Gastrocnemius medialis (tissue), 4 donors: ENCODE results near the gene DTD1. TPM values are rescaled to one million over a fixed set of nuclear protein-coding genes. Genes with fewer than 3 reads are reported as not detected.

ENCODE experiments used
- ATAC-seq, 2 donors: fragments of 150-250 bp; one replicate each; pipeline ENCODE4 v1.9.1; 2016
- DNase-seq, 2 donors: peaks; one replicate each; pipeline ENCODE4 v3.0.0-alpha.2; 2019
- H3K27ac ChIP-seq, 4 donors: fragments of 200-600 bp; sonication (generic); 1 replicate in 1 of 4; 2 replicates in 3 of 4; pipeline ENCODE4 v1.5.1; 2016 to 2018; ENCODE audit warnings: mild to moderate bottlenecking in 2 of 4, moderate library complexity in 1 of 4
- H3K27me3 ChIP-seq, 3 donors: fragments of 200-600 bp; sonication (generic) in 2 of 3; 1 replicate in 1 of 3; 2 replicates in 2 of 3; pipeline versions ENCODE4 v1.5.1 to v1.6.0; 2016 to 2019; ENCODE audit warnings: mild to moderate bottlenecking in 1 of 3, moderate library complexity in 1 of 3
- H3K36me3 ChIP-seq, 2 donors: fragments of 200-600 bp; sonication (generic) in 1 of 2; one replicate each; pipeline ENCODE4 v1.5.1; 2017 to 2018
- H3K4me1 ChIP-seq, 2 donors: fragments of 200-600 bp; sonication (generic) in 1 of 2; one replicate each; pipeline ENCODE4 v1.5.1; 2016 to 2017; ENCODE audit warnings: mild to moderate bottlenecking in 2 of 2
- H3K4me3 ChIP-seq, 4 donors: fragments of 200-600 bp; sonication (generic) in 3 of 4; 1 replicate in 1 of 4; 2 replicates in 3 of 4; pipeline ENCODE4 v1.5.1; 2016 to 2019; ENCODE audit warnings: mild to moderate bottlenecking in 2 of 4
- H3K9me3 ChIP-seq, 3 donors: fragments of 200-600 bp; sonication (generic) in 2 of 3; 1 replicate in 1 of 3; 2 replicates in 2 of 3; pipeline ENCODE4 v1.5.1; 2016 to 2019
- CTCF ChIP-seq, 5 experiments: fragments of 450-650 bp in 3 of 5; fragments of 200-600 bp in 2 of 5; sonication (generic) in 2 of 5; IDR thresholded peaks in 4 of 5; conservative IDR thresholded peaks in 1 of 5; 1 replicate in 4 of 5; 2 replicates in 1 of 5; pipeline ENCODE4 v1.5.1; 2016 to 2019; ENCODE audit warnings: antibody characterized with exemption in 5 of 5, mild to moderate bottlenecking in 3 of 5, moderate library complexity in 3 of 5
- POLR2A ChIP-seq, 2 donors: fragments of 450-650 bp; IDR thresholded peaks; one replicate each; pipeline ENCODE4 v1.6.1; 2017; ENCODE audit warnings: antibody characterized with exemption in 2 of 2, mild to moderate bottlenecking in 2 of 2, moderate library complexity in 2 of 2
- in situ Hi-C, 4 donors: fragments of 200-750 bp; cut with MboI; loops; one replicate each; pipeline versions ENCODE4 v1.15.0 to v1.8.0; 2017; ENCODE audit warnings: low sequenced_read_pairs in 4 of 4
- intact Hi-C: fragments of 100-400 bp; cut with DNase I; formaldehyde crosslinking; loops from one replicate; pipeline ENCODE4 v1.15.1; 2023; ENCODE audit warnings: low total_unique reads
- total RNA-seq, 4 donors: library from RNA; depleted of rRNA; stranded (reverse); fragments of >200 nt; gene quantifications; one replicate each; pipeline versions ENCODE4 v1.1.0 to v1.2.3, GENCODE V29; 2016

DTD1 gene
- total RNA-seq, 4 donors from 2014 or later: 18.0 to 33.0 (median 26.5) TPM

GRCh38 chr20:18796282-18796833 lies 208.5 kb downstream of the DTD1 start:
- peaks cover 17 to 18% of the 10 kb centered on the region in 2 donors for H3K4me1 ChIP-seq
- TF ChIP-seq POLR2A (IDR thresholded peaks at IDR 0.05): no peak
- intact Hi-C loops (loop anchor here (10.0 kb wide), 1 partner anchor 292 kb away; the partner anchor contains the start of gene SEC23B), in situ Hi-C loops (loop anchor here in 3 of 4 donors (25.0 kb wide), 2 partner anchors 209 to 509 kb away; partner anchors contain the start of genes ZNF133 (in 3 of the 3) and DTD1 (in 1 of the 3))
- H3K9me3 ChIP-seq: no peaks in the 10 kb centered on the region
- H3K4me3 ChIP-seq: no peak overlapping the region
- no peak for DNase-seq
- H3K27me3 ChIP-seq: no peaks in the 10 kb centered on the region
- no peak for ATAC-seq
- H3K27ac ChIP-seq: no peak overlapping the region
- no peaks in the 10 kb centered on the region for H3K36me3 ChIP-seq

GRCh38 chr20:18801516-18801915 lies 213.7 kb downstream of the DTD1 start:
- TF ChIP-seq POLR2A (IDR thresholded peaks at IDR 0.05) (no peak), CTCF (IDR thresholded peaks at IDR 0.05 in 4 of 5, conservative IDR thresholded peaks at IDR 0.05 in 1 of 5) (no peak)
- intact Hi-C loops (no loop called here), in situ Hi-C loops (no loop called here)
- no peaks in the 10 kb centered on the region for H3K4me1 ChIP-seq
- DNase-seq: no peak
- no peaks in the 10 kb centered on the region for H3K27me3 ChIP-seq
- no peak overlapping the region for H3K27ac ChIP-seq
- no peak overlapping the region for H3K4me3 ChIP-seq
- no peaks in the 10 kb centered on the region for H3K9me3 ChIP-seq
- H3K36me3 ChIP-seq: no peaks in the 10 kb centered on the region
- no peak for ATAC-seq

GRCh38 chr20:18802012-18802634 lies 214.3 kb downstream of the DTD1 start:
- TF ChIP-seq POLR2A (IDR thresholded peaks at IDR 0.05): no peak
- no peak for TF ChIP-seq CTCF (IDR thresholded peaks at IDR 0.05 in 4 of 5, conservative IDR thresholded peaks at IDR 0.05 in 1 of 5)
- Histone ChIP-seq H3K4me3 (no peak overlapping the region), H3K36me3 (no peaks in the 10 kb centered on the region), H3K27ac (no peak overlapping the region), H3K27me3 (no peaks in the 10 kb centered on the region), H3K4me1 (no peaks in the 10 kb centered on the region), H3K9me3 (no peaks in the 10 kb centered on the region)
- DNase-seq: no peak
- no peak for ATAC-seq
- in situ Hi-C loops: no loop called here
- intact Hi-C loops: no loop called here

- H3K27ac ChIP-seq: no peak overlapping the region
- TF ChIP-seq CTCF (IDR thresholded peaks at IDR 0.05 in 4 of 5, conservative IDR thresholded peaks at IDR 0.05 in 1 of 5) (no peak), POLR2A (IDR thresholded peaks at IDR 0.05) (no peak)
- intact Hi-C loops (no loop called here), in situ Hi-C loops (no loop called here)
- H3K36me3 ChIP-seq: no peaks in the 10 kb centered on the region
- no peak overlapping the region for H3K4me3 ChIP-seq
- DNase-seq (no peak), ATAC-seq (no peak)
- no peaks in the 10 kb centered on the region for H3K9me3 ChIP-seq
- H3K27me3 ChIP-seq: no peaks in the 10 kb centered on the region
- H3K4me1 ChIP-seq: no peaks in the 10 kb centered on the region
Observed at GRCh38 chr20:18805881-18806280, 218.0 kb downstream of the DTD1 start.

GRCh38 chr20:18808712-18809111 lies 220.9 kb downstream of the DTD1 start:
- no peaks in the 10 kb centered on the region for H3K9me3 ChIP-seq
- in situ Hi-C loops: no loop called here
- no peak overlapping the region for H3K4me3 ChIP-seq
- no peak for TF ChIP-seq CTCF (IDR thresholded peaks at IDR 0.05 in 4 of 5, conservative IDR thresholded peaks at IDR 0.05 in 1 of 5)
- TF ChIP-seq POLR2A (IDR thresholded peaks at IDR 0.05): no peak
- H3K36me3 ChIP-seq: no peaks in the 10 kb centered on the region
- H3K4me1 ChIP-seq: no peaks in the 10 kb centered on the region
- no peaks in the 10 kb centered on the region for H3K27me3 ChIP-seq
- no peak for DNase-seq
- intact Hi-C loops: no loop called here
- no peak for ATAC-seq
- H3K27ac ChIP-seq: no peak overlapping the region
